ENCODE measurements around the gene VTI1A. TPM values are rescaled to one million over a fixed set of nuclear protein-coding genes. Genes with fewer than 3 reads are reported as not detected.

The VTI1A gene
- total and polyA plus RNA-seq, 2 of the 8 experiments (the other 6 are each of a cell fraction or from before 2014, with no cell fraction given) = 6.0 to 20.0 TPM

GRCh38 chr10:112728118-112728883, 281.3 kb downstream of the VTI1A start (continued):
- TF ChIP-seq, protein P1, sequence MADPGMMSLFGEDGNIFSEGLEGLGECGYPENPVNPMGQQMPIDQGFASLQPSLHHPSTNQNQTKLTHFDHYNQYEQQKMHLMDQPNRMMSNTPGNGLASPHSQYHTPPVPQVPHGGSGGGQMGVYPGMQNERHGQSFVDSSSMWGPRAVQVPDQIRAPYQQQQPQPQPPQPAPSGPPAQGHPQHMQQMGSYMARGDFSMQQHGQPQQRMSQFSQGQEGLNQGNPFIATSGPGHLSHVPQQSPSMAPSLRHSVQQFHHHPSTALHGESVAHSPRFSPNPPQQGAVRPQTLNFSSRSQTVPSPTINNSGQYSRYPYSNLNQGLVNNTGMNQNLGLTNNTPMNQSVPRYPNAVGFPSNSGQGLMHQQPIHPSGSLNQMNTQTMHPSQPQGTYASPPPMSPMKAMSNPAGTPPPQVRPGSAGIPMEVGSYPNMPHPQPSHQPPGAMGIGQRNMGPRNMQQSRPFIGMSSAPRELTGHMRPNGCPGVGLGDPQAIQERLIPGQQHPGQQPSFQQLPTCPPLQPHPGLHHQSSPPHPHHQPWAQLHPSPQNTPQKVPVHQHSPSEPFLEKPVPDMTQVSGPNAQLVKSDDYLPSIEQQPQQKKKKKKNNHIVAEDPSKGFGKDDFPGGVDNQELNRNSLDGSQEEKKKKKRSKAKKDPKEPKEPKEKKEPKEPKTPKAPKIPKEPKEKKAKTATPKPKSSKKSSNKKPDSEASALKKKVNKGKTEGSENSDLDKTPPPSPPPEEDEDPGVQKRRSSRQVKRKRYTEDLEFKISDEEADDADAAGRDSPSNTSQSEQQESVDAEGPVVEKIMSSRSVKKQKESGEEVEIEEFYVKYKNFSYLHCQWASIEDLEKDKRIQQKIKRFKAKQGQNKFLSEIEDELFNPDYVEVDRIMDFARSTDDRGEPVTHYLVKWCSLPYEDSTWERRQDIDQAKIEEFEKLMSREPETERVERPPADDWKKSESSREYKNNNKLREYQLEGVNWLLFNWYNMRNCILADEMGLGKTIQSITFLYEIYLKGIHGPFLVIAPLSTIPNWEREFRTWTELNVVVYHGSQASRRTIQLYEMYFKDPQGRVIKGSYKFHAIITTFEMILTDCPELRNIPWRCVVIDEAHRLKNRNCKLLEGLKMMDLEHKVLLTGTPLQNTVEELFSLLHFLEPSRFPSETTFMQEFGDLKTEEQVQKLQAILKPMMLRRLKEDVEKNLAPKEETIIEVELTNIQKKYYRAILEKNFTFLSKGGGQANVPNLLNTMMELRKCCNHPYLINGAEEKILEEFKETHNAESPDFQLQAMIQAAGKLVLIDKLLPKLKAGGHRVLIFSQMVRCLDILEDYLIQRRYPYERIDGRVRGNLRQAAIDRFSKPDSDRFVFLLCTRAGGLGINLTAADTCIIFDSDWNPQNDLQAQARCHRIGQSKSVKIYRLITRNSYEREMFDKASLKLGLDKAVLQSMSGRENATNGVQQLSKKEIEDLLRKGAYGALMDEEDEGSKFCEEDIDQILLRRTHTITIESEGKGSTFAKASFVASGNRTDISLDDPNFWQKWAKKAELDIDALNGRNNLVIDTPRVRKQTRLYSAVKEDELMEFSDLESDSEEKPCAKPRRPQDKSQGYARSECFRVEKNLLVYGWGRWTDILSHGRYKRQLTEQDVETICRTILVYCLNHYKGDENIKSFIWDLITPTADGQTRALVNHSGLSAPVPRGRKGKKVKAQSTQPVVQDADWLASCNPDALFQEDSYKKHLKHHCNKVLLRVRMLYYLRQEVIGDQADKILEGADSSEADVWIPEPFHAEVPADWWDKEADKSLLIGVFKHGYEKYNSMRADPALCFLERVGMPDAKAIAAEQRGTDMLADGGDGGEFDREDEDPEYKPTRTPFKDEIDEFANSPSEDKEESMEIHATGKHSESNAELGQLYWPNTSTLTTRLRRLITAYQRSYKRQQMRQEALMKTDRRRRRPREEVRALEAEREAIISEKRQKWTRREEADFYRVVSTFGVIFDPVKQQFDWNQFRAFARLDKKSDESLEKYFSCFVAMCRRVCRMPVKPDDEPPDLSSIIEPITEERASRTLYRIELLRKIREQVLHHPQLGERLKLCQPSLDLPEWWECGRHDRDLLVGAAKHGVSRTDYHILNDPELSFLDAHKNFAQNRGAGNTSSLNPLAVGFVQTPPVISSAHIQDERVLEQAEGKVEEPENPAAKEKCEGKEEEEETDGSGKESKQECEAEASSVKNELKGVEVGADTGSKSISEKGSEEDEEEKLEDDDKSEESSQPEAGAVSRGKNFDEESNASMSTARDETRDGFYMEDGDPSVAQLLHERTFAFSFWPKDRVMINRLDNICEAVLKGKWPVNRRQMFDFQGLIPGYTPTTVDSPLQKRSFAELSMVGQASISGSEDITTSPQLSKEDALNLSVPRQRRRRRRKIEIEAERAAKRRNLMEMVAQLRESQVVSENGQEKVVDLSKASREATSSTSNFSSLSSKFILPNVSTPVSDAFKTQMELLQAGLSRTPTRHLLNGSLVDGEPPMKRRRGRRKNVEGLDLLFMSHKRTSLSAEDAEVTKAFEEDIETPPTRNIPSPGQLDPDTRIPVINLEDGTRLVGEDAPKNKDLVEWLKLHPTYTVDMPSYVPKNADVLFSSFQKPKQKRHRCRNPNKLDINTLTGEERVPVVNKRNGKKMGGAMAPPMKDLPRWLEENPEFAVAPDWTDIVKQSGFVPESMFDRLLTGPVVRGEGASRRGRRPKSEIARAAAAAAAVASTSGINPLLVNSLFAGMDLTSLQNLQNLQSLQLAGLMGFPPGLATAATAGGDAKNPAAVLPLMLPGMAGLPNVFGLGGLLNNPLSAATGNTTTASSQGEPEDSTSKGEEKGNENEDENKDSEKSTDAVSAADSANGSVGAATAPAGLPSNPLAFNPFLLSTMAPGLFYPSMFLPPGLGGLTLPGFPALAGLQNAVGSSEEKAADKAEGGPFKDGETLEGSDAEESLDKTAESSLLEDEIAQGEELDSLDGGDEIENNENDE (IDR thresholded peaks at IDR 0.05; ENCODE audit: insufficient replicate concordance, low read length) = no peak
- no peak for TF ChIP-seq EZH2 (IDR thresholded peaks at IDR 0.05; ENCODE audit: low read depth, low read length, severe bottlenecking)
- TF ChIP-seq CBX8 (IDR thresholded peaks at IDR 0.05; ENCODE audit: borderline replicate concordance, low read depth, low read length) = no peak
- TF ChIP-seq MAFK (IDR thresholded peaks at IDR 0.05; ENCODE audit: low read depth, low read length) = no peak
- no peak for TF ChIP-seq BCL11A (IDR thresholded peaks at IDR 0.05; ENCODE audit: low read depth in 2 of 2, low read length in 2 of 2)
- no peak for TF ChIP-seq NANOG (IDR thresholded peaks at IDR 0.05; ENCODE audit: insufficient read depth, low read depth, low read length, poor library complexity, severe bottlenecking)
- TF ChIP-seq JUND (IDR thresholded peaks at IDR 0.05; ENCODE audit: low read length) = no peak
